Suprapubic skin (tissue), 4 donors: ENCODE measurements around the gene SAG.

ENCODE experiments used
- CTCF ChIP-seq, 2 donors: fragments of 200-600 bp in 1 of 2; fragments of 450-650 bp in 1 of 2; sonication (generic) in 1 of 2; IDR thresholded peaks; one replicate each; pipeline ENCODE4 v1.5.1; 2016 to 2019; ENCODE audit warnings: antibody characterized with exemption in 2 of 2, mild to moderate bottlenecking in 1 of 2, moderate library complexity in 1 of 2
- EP300 ChIP-seq: sonication (generic); formaldehyde crosslinking; IDR thresholded peaks from one replicate; pipeline ENCODE4 v1.6.1; 2017; ENCODE audit warnings: antibody characterized with exemption
- POLR2A ChIP-seq, 2 donors: fragments of 450-650 bp; IDR thresholded peaks; one replicate each; pipeline ENCODE4 v1.6.1; 2017; ENCODE audit warnings: antibody characterized with exemption in 2 of 2, mild to moderate bottlenecking in 2 of 2, moderate library complexity in 2 of 2
- POLR2AphosphoS5 ChIP-seq, 3 donors: sonication (generic); formaldehyde crosslinking; IDR thresholded peaks; one replicate each; pipeline ENCODE4 v1.6.1; 2017; ENCODE audit warnings: antibody characterized with exemption in 3 of 3

- no peak for TF ChIP-seq CTCF (IDR thresholded peaks at IDR 0.05)
- TF ChIP-seq POLR2A (IDR thresholded peaks at IDR 0.05) = no peak
- TF ChIP-seq EP300 = no peak
- no peak for TF ChIP-seq POLR2AphosphoS5 (IDR thresholded peaks at IDR 0.05)
Measured at GRCh38 chr2:233359823-233360222, 52.2 kb downstream of the SAG start.
